ENCODE measurements around the gene KLHL29. TPM values are rescaled to one million over a fixed set of nuclear protein-coding genes. Genes with fewer than 3 reads are reported as not detected.

The KLHL29 gene
- total RNA-seq, 1 experiment from 2014 or later, result 43.1 TPM

DNA sequence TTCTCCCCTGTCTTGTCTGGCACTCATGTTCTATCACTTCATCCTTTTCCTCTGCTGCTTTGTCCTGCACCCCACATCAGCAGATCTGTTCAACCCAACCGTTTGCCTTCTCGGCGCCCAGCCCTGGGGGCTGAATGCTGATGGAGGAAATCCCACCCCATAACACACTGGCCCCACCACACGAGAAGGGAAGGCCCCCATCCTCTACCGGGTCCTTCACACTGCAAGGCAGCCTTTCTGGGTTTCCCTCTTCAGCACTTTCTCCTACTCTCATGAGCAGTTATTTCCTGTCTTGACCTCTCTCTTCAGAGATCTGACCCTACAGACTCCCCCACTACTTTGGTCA lies 314.6 kb downstream of the KLHL29 start:
- ChIA-PET POLR2A (interaction anchor here (0.8 to 0.9 kb wide), 2 partner anchors 18 to 58 kb away, joined by 3 to 5 read pairs; no protein-coding TSS in a partner anchor), CTCF (no interaction called here)
- intact Hi-C loops (cut with micrococcal nuclease), result no loop called here
- peaks cover 10% of the 10 kb centered on the region for H3K9me3 Mint-ChIP-seq (ENCODE audit: unreplicated experiment)
- no peaks in the 10 kb centered on the region for H3K27me3 Mint-ChIP-seq (ENCODE audit: insufficient read depth, unreplicated experiment)
- DNase-seq (ENCODE audit: unreplicated experiment), result no peak
- TF ChIP-seq, protein P1, sequence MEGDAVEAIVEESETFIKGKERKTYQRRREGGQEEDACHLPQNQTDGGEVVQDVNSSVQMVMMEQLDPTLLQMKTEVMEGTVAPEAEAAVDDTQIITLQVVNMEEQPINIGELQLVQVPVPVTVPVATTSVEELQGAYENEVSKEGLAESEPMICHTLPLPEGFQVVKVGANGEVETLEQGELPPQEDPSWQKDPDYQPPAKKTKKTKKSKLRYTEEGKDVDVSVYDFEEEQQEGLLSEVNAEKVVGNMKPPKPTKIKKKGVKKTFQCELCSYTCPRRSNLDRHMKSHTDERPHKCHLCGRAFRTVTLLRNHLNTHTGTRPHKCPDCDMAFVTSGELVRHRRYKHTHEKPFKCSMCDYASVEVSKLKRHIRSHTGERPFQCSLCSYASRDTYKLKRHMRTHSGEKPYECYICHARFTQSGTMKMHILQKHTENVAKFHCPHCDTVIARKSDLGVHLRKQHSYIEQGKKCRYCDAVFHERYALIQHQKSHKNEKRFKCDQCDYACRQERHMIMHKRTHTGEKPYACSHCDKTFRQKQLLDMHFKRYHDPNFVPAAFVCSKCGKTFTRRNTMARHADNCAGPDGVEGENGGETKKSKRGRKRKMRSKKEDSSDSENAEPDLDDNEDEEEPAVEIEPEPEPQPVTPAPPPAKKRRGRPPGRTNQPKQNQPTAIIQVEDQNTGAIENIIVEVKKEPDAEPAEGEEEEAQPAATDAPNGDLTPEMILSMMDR (IDR thresholded peaks at IDR 0.05; ENCODE audit: unreplicated experiment), result no peak
- no peaks in the 10 kb centered on the region for H3K4me1 Mint-ChIP-seq (ENCODE audit: insufficient read depth, unreplicated experiment)
- H3K27ac Mint-ChIP-seq (ENCODE audit: low read depth, unreplicated experiment), result peak overlapping the region; percentile 17
- H3K36me3 Mint-ChIP-seq (ENCODE audit: insufficient read depth, unreplicated experiment), result peaks cover 44% of the 10 kb centered on the region
- H3K4me3 Mint-ChIP-seq (ENCODE audit: unreplicated experiment), result no peak overlapping the region
- BruUV-seq (replicated peaks), result no TSS peak

DNA sequence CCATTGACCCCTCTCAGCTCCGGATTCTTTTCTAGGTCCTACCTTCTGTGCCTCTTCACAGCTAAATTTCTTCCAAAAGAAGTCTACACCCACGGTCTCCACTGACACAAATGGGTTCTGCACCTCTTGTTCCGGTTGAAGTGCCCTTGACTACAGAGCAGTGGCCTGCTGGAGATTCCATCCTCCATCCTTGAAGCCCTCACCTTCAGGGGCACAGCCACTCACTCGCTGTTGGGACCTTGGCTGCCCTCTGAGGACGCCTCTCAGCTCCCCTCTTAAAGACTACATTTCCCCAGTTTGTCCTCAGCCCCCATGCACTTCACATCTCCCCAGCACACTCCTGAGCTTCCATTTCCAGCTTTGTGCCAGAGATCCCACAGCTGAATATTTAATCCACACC lies 315.6 kb downstream of the KLHL29 start:
- Mint-ChIP-seq H3K36me3 (ENCODE audit: insufficient read depth, unreplicated experiment) (peaks cover 40% of the 10 kb centered on the region), H3K27me3 (ENCODE audit: insufficient read depth, unreplicated experiment) (no peaks in the 10 kb centered on the region), H3K9me3 (ENCODE audit: unreplicated experiment) (peaks cover 10% of the 10 kb centered on the region), H3K4me1 (ENCODE audit: insufficient read depth, unreplicated experiment) (no peaks in the 10 kb centered on the region), H3K4me3 (ENCODE audit: unreplicated experiment) (no peak overlapping the region), H3K27ac (ENCODE audit: low read depth, unreplicated experiment) (no peak overlapping the region)
- no TSS peak for BruUV-seq (replicated peaks)
- intact Hi-C loops (cut with micrococcal nuclease), result no loop called here
- TF ChIP-seq, protein P1 (IDR thresholded peaks at IDR 0.05; ENCODE audit: unreplicated experiment), result no peak
- no peak for DNase-seq (ENCODE audit: unreplicated experiment)
- POLR2A ChIA-PET, result no interaction called here
- CTCF ChIA-PET, result no interaction called here

- H3K27me3 Mint-ChIP-seq (ENCODE audit: insufficient read depth, unreplicated experiment), result no peaks in the 10 kb centered on the region
- H3K4me1 Mint-ChIP-seq (ENCODE audit: insufficient read depth, unreplicated experiment), result no peaks in the 10 kb centered on the region
- no peak overlapping the region for H3K27ac Mint-ChIP-seq (ENCODE audit: low read depth, unreplicated experiment)
- intact Hi-C loops (cut with micrococcal nuclease), result no loop called here
- BruUV-seq (replicated peaks), result no TSS peak
- H3K4me3 Mint-ChIP-seq (ENCODE audit: unreplicated experiment), result no peak overlapping the region
- CTCF ChIA-PET, result interaction anchor here (0.6 to 1.0 kb wide), 2 partner anchors 504 to 1845 kb away, joined by 4 to 5 read pairs; no protein-coding TSS in a partner anchor
- H3K9me3 Mint-ChIP-seq (ENCODE audit: unreplicated experiment), result peaks cover 10% of the 10 kb centered on the region
- no peak for DNase-seq (ENCODE audit: unreplicated experiment)
- TF ChIP-seq, protein P1 (IDR thresholded peaks at IDR 0.05; ENCODE audit: unreplicated experiment), result no peak
- POLR2A ChIA-PET, result interaction anchor here (0.6 kb wide), 1 partner anchor 15 kb away, joined by 3 read pairs; no protein-coding TSS in a partner anchor
- peaks cover 51% of the 10 kb centered on the region for H3K36me3 Mint-ChIP-seq (ENCODE audit: insufficient read depth, unreplicated experiment)
These were observed 318.1 kb downstream of the KLHL29 start for GRCh38 chr2:23703037-23703582.

DNA sequence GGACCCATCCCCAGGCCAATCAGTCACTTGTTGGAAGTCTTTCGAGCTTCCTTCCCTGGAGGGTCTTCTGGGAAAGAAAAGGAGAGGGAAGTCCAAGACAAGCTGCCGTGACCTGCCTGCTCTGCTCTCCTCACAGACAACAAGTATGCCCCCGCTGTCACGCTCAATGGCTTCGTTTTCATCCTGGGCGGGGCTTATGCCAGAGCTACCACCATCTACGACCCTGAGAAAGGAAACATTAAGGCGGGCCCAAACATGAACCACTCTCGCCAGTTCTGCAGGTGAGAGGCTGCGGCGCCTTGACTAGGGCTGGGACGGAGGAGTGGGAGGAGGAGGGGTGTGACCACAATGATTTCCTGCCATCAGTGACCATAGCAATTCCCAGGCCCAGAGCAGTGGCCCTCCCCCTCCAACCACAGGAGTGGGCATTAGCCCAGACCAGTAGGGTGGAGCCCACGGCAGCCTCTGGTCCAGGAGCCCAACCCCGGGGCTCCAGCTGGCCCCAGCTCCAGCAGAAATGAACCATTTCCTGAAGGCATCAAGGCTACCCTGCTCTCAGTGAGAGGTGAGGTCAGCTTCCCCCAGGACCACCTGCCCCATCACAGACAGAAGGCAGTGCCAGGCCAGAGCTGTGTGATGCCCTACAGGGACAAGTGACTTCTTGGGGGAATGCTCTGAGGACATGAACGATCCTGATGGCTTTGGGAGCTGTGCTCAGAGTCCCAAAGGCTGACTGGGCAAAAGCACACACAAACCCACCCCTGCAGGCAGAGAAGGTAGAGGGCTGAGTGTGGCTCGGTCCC lies 318.8 kb downstream of the KLHL29 start:
- no peaks in the 10 kb centered on the region for H3K4me1 Mint-ChIP-seq (ENCODE audit: insufficient read depth, unreplicated experiment)
- peaks cover 58% of the 10 kb centered on the region for H3K36me3 Mint-ChIP-seq (ENCODE audit: insufficient read depth, unreplicated experiment)
- TF ChIP-seq, protein P1 (IDR thresholded peaks at IDR 0.05; ENCODE audit: unreplicated experiment), result no peak
- no peaks in the 10 kb centered on the region for H3K27me3 Mint-ChIP-seq (ENCODE audit: insufficient read depth, unreplicated experiment)
- ChIA-PET CTCF (interaction anchor here (1.0 kb wide), 2 partner anchors 12 to 504 kb away, joined by 5 read pairs; no protein-coding TSS in a partner anchor), POLR2A (interaction anchor here (0.6 kb wide), 1 partner anchor 14 kb away, joined by 3 read pairs; no protein-coding TSS in a partner anchor)
- peaks cover 10% of the 10 kb centered on the region for H3K9me3 Mint-ChIP-seq (ENCODE audit: unreplicated experiment)
- DNase-seq (ENCODE audit: unreplicated experiment), result no peak
- intact Hi-C loops (cut with micrococcal nuclease), result no loop called here
- BruUV-seq (replicated peaks), result no TSS peak
- no peak overlapping the region for H3K4me3 Mint-ChIP-seq (ENCODE audit: unreplicated experiment)
- H3K27ac Mint-ChIP-seq (ENCODE audit: low read depth, unreplicated experiment), result no peak overlapping the region
